Stimulated activated CD4-positive, alpha-beta T cell treated with anti-CD3 and anti-CD28 coated beads, Interleukin-2, amount 100 ng/mL, for 24 hours (primary cell): ENCODE measurements around the gene SIGLEC15.
"Not testable (repeated sequence)": the region's sequence is repeated elsewhere in the genome, so short reads cannot be mapped to it uniquely, and the experiment has no call there.

Experiments
- DNase-seq, 2 donors: peaks; one replicate each; pipeline ENCODE4 v3.0.0-alpha.2; 2020

The SIGLEC15 gene

GRCh38 chr18:45820106-45820745, 5.2 kb upstream of the SIGLEC15 start:
- no peak for DNase-seq

GRCh38 chr18:45821026-45821425, 4.4 kb upstream of the SIGLEC15 start:
- no peak for DNase-seq

- DNase-seq, result no peak
Measured at GRCh38 chr18:45821711-45822110, 3.8 kb upstream of the SIGLEC15 start.

GRCh38 chr18:45826084-45826483, 609 bp downstream of the SIGLEC15 start:
- no peak for DNase-seq

- not testable (repeated sequence) for DNase-seq
Measured at GRCh38 chr18:45826716-45827115, 1.2 kb downstream of the SIGLEC15 start.

- DNase-seq, result no peak
Measured at GRCh38 chr18:45828917-45829811, 3.7 kb downstream of the SIGLEC15 start.

- DNase-seq, result no peak
Measured at GRCh38 chr18:45829855-45830254, 4.4 kb downstream of the SIGLEC15 start.

GRCh38 chr18:45830917-45831316, 5.4 kb downstream of the SIGLEC15 start:
- DNase-seq, result no peak

GRCh38 chr18:45833846-45834245, 8.4 kb downstream of the SIGLEC15 start:
- DNase-seq, result no peak

GRCh38 chr18:45834306-45834705, 8.8 kb downstream of the SIGLEC15 start:
- no peak for DNase-seq

GRCh38 chr18:45835057-45835636, 9.7 kb downstream of the SIGLEC15 start:
- no peak for DNase-seq

- DNase-seq, result no peak
Measured at GRCh38 chr18:45836242-45837205, 11.0 kb downstream of the SIGLEC15 start.

- peak; percentile 30 to 67 for DNase-seq
Measured at GRCh38 chr18:45837283-45838070, 12.0 kb downstream of the SIGLEC15 start.

- no peak for DNase-seq
Measured at GRCh38 chr18:45838302-45839070, 13.0 kb downstream of the SIGLEC15 start.

GRCh38 chr18:45839414-45840395, 14.2 kb downstream of the SIGLEC15 start:
- DNase-seq, result no peak

- DNase-seq, result no peak
Measured at GRCh38 chr18:45841060-45841764, 15.7 kb downstream of the SIGLEC15 start.

- no peak for DNase-seq
Measured at GRCh38 chr18:45841765-45842442, 16.4 kb downstream of the SIGLEC15 start.

- no peak for DNase-seq
Measured at GRCh38 chr18:45843019-45843418, 17.5 kb downstream of the SIGLEC15 start.
